ENCODE results near the gene SH2B2. TPM values are rescaled to one million over a fixed set of nuclear protein-coding genes. Genes with fewer than 3 reads are reported as not detected.

Gene SH2B2
- total and polyA plus RNA-seq, 4 donors: 0.65 to 1.4 (median 1.0) TPM; not detected in 1

- TF ChIP-seq HNF4A (conservative IDR thresholded peaks at IDR 0.05) (no peak), TAF1 (conservative IDR thresholded peaks at IDR 0.05) (no peak), GABPA (IDR thresholded peaks at IDR 0.05 in 1 of 2, conservative IDR thresholded peaks at IDR 0.05 in 1 of 2) (no peak), RXRA (IDR thresholded peaks at IDR 0.05) (no peak), EGR1 (IDR thresholded peaks at IDR 0.05; ENCODE audit: low read depth in 2 of 2) (no peak), REST (IDR thresholded peaks at IDR 0.05) (no peak), JUND (IDR thresholded peaks at IDR 0.05) (no peak), HNF4G (IDR thresholded peaks at IDR 0.05) (no peak), YY1 (IDR thresholded peaks at IDR 0.05) (no peak), CTCF (IDR thresholded peaks at IDR 0.05; ENCODE audit: low read depth, low read length, missing input control) (no peak)
- no peak for DNase-seq (ENCODE audit: low spot score)
- Histone ChIP-seq H3K27me3 (ENCODE audit: control insufficient read depth in 4 of 4, insufficient read depth in 4 of 4, low read length in 3 of 4) (no peaks in the 10 kb centered on the region), H3K36me3 (ENCODE audit: control insufficient read depth in 4 of 4, insufficient read depth in 3 of 4, low read depth in 1 of 4, low read length in 3 of 4) (no peaks in the 10 kb centered on the region), H3K4me1 (ENCODE audit: control insufficient read depth in 4 of 4, insufficient read depth in 4 of 4, low read length in 3 of 4) (no peaks in the 10 kb centered on the region), H3K4me3 (ENCODE audit: low read depth in 1 of 3, low read length in 3 of 3) (no peak overlapping the region), H3K9ac (ENCODE audit: low read depth in 1 of 2, low read length in 2 of 2) (no peak overlapping the region), H3K9me3 (ENCODE audit: control insufficient read depth in 4 of 4, low read length in 3 of 4) (no peaks in the 10 kb centered on the region), H3K27ac (ENCODE audit: low read depth in 1 of 2, low read length in 2 of 2) (no peak overlapping the region)
- WGBS: 94% methylated on average over 14 of the region's 14 CpGs
Observed at GRCh38 chr7:102320181-102320580, 33.5 kb downstream of the SH2B2 start.

GRCh38 chr7:102320601-102321350, 34.1 kb downstream of the SH2B2 start:
- no peaks in the 10 kb centered on the region for H3K4me1 ChIP-seq (ENCODE audit: control insufficient read depth in 4 of 4, insufficient read depth in 4 of 4, low read length in 3 of 4)
- 76% methylated on average over 37 of the region's 37 CpGs for WGBS
- H3K27ac ChIP-seq (ENCODE audit: low read depth in 1 of 2, low read length in 2 of 2): no peak overlapping the region
- no peaks in the 10 kb centered on the region for H3K27me3 ChIP-seq (ENCODE audit: control insufficient read depth in 4 of 4, insufficient read depth in 4 of 4, low read length in 3 of 4)
- H3K4me3 ChIP-seq (ENCODE audit: low read depth in 1 of 3, low read length in 3 of 3): no peak overlapping the region
- no peaks in the 10 kb centered on the region for H3K36me3 ChIP-seq (ENCODE audit: control insufficient read depth in 4 of 4, insufficient read depth in 3 of 4, low read depth in 1 of 4, low read length in 3 of 4)
- no peak for DNase-seq (ENCODE audit: low spot score)
- no peaks in the 10 kb centered on the region for H3K9me3 ChIP-seq (ENCODE audit: control insufficient read depth in 4 of 4, low read length in 3 of 4)
- H3K9ac ChIP-seq (ENCODE audit: low read depth in 1 of 2, low read length in 2 of 2): no peak overlapping the region
- TF ChIP-seq ATF3 (IDR thresholded peaks at IDR 0.05) (no peak), ZBTB33 (IDR thresholded peaks at IDR 0.05) (no peak), JUND (IDR thresholded peaks at IDR 0.05) (no peak), RAD21 (IDR thresholded peaks at IDR 0.05) (no peak), TAF1 (conservative IDR thresholded peaks at IDR 0.05) (no peak), CTCF (IDR thresholded peaks at IDR 0.05; ENCODE audit: low read depth, low read length, missing input control) (no peak), HNF4A (conservative IDR thresholded peaks at IDR 0.05) (no peak), YY1 (IDR thresholded peaks at IDR 0.05) (no peak), SP1 (IDR thresholded peaks at IDR 0.05) (no peak), NR2F2 (IDR thresholded peaks at IDR 0.05) (no peak), HNF4G (IDR thresholded peaks at IDR 0.05) (no peak), FOXA2 (IDR thresholded peaks at IDR 0.05) (no peak), RXRA (IDR thresholded peaks at IDR 0.05) (no peak), REST (IDR thresholded peaks at IDR 0.05) (no peak), MAX (IDR thresholded peaks at IDR 0.05) (no peak)
